Choroid plexus epithelial cell (primary cell): ENCODE measurements around the gene NPHS1.
A peak's percentile ranks its signal among the peaks of the same experiment; 100 is the strongest.

Experiments used
- DNase-seq: peaks from one replicate; pipeline ENCODE4 v3.0.0-alpha.2; 2010; ENCODE audit warnings: low read depth
- H3K4me3 ChIP-seq: 2 replicates; pipeline ENCODE4 v1.5.1; 2011; ENCODE audit warnings: low read depth, mild to moderate bottlenecking, control low read depth, low read length, moderate library complexity
- CTCF ChIP-seq: conservative IDR thresholded peaks from 2 replicates; pipeline ENCODE4 v1.5.1; 2011; ENCODE audit warnings: low read depth, mild to moderate bottlenecking, control low read depth, inconsistent platforms, low read length, moderate library complexity

The NPHS1 gene

GRCh38 chr19:35852029-35852780 lies at the start of gene NPHS1:
Gene NPHS1 (minus strand): TSS chr19:35852504. CDS start chr19:35851837, 667 bp downstream.
- no peak for TF ChIP-seq CTCF
- DNase-seq = no peak
- H3K4me3 ChIP-seq = no peak within 1 kb of the TSS

- TF ChIP-seq CTCF = no peak
- peak overlapping the region; percentile 76 for H3K4me3 ChIP-seq
- peak; percentile 37 for DNase-seq
Observed at GRCh38 chr19:35901055-35901644, 48.8 kb upstream of the NPHS1 start.

- peak; percentile 86 for DNase-seq
- TF ChIP-seq CTCF = no peak
- peak overlapping the region; percentile 76 for H3K4me3 ChIP-seq
Observed at GRCh38 chr19:35899547-35900214, 47.4 kb upstream of the NPHS1 start.

- peak; percentile 9 for DNase-seq
- TF ChIP-seq CTCF = no peak
- H3K4me3 ChIP-seq = peak overlapping the region; percentile 76
Observed at GRCh38 chr19:35898499-35898809, 46.1 kb upstream of the NPHS1 start.

GRCh38 chr19:35897706-35898451 lies 45.6 kb upstream of the NPHS1 start:
- H3K4me3 ChIP-seq = peak overlapping the region; percentile 76
- TF ChIP-seq CTCF = no peak
- DNase-seq = no peak

- TF ChIP-seq CTCF = no peak
- no peak overlapping the region for H3K4me3 ChIP-seq
- DNase-seq = no peak
Observed at GRCh38 chr19:35896643-35897040, 44.3 kb upstream of the NPHS1 start.
